Thyroid gland (tissue), 4 donors: ENCODE measurements around the gene DFFB.

Experiments
- POLR2A ChIP-seq, 2 donors: fragments of 450-650 bp; IDR thresholded peaks; one replicate each; pipeline ENCODE4 v1.6.1; 2017; ENCODE audit warnings: antibody characterized with exemption in 2 of 2, mild to moderate bottlenecking in 2 of 2, moderate library complexity in 1 of 2
- TF ChIP-seq, protein P1 (sequence below), 6 experiments: fragments of 200-600 bp in 3 of 6; fragments of 450-650 bp in 3 of 6; sonication (generic) in 3 of 6; IDR thresholded peaks; one replicate each; pipeline ENCODE4 v1.5.1; 2016 to 2019; ENCODE audit warnings: antibody characterized with exemption in 6 of 6, mild to moderate bottlenecking in 2 of 6, inconsistent platforms in 1 of 6, moderate library complexity in 1 of 6

DNA sequence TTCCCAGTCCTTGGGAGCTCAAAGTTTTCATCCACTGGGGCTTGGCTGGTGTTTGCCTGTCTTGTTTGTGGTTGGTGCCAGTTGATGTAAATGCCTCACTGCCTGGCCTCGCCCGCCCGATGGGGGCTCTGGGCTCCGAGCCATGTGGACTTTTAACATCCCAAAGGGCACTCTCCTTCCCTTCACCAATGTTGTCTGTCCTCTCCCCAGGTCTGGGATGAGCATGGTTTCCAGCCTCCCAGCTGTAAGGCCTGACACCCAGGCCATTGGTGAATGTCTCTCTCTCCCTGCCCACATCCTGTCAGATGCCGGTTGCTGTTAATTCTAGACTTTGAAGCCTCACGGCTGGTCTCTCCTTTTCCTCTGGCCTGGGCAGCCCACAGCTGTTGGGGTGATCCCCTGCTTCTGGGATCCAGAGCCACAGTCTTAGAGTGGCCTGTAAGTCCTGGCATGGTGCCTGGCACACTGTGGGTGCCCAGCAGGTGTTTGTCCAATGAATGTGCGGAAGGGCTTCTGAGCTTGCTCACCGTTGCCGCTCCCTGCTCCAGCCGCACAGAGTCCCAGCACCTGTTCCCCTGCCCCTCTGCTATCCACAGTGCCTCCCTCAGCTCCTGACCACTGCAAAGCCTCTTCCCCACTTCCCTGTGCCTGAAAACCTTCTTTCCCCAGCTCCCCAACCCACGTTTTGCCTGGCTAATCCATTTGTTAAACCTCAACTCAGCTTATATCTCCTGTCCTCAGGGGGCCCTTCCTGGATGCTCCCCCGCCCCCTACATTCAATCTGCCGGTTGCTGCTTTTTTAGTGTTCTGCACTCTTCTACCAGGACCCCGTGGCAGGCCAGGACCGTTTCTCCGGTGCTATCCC is 46.1 kb downstream of the DFFB start:
- TF ChIP-seq POLR2A (IDR thresholded peaks at IDR 0.05), result no peak
- TF ChIP-seq, protein P1, sequence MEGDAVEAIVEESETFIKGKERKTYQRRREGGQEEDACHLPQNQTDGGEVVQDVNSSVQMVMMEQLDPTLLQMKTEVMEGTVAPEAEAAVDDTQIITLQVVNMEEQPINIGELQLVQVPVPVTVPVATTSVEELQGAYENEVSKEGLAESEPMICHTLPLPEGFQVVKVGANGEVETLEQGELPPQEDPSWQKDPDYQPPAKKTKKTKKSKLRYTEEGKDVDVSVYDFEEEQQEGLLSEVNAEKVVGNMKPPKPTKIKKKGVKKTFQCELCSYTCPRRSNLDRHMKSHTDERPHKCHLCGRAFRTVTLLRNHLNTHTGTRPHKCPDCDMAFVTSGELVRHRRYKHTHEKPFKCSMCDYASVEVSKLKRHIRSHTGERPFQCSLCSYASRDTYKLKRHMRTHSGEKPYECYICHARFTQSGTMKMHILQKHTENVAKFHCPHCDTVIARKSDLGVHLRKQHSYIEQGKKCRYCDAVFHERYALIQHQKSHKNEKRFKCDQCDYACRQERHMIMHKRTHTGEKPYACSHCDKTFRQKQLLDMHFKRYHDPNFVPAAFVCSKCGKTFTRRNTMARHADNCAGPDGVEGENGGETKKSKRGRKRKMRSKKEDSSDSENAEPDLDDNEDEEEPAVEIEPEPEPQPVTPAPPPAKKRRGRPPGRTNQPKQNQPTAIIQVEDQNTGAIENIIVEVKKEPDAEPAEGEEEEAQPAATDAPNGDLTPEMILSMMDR (IDR thresholded peaks at IDR 0.05), result no peak
